Prostate gland (tissue), 2 donors: ENCODE results near the gene GGA3.

Experiments used
- CTCF ChIP-seq, 4 experiments: fragments of 200-600 bp in 2 of 4; fragments of 450-650 bp in 2 of 4; sonication (generic) in 2 of 4; IDR thresholded peaks; 1 replicate in 3 of 4; 2 replicates in 1 of 4; pipeline ENCODE4 v1.5.1; 2016 to 2019; ENCODE audit warnings: antibody characterized with exemption in 4 of 4, mild to moderate bottlenecking in 2 of 4, moderate library complexity in 2 of 4
- POLR2A ChIP-seq: fragments of 450-650 bp; IDR thresholded peaks from one replicate; pipeline ENCODE4 v1.6.1; 2016; ENCODE audit warnings: antibody characterized with exemption, mild to moderate bottlenecking

- TF ChIP-seq CTCF (IDR thresholded peaks at IDR 0.05) (no peak), POLR2A (no peak)
These were observed 19.9 kb downstream of the GGA3 start for GRCh38 chr17:75241502-75241901.
